SU-DHL-6 (cell line): ENCODE data around the gene LRRC4B.

Experiments used
- CTCF ChIP-seq: fragments of 200-600 bp; sonication (generic); IDR thresholded peaks from one replicate; pipeline ENCODE4 v1.5.1; 2017; ENCODE audit warnings: antibody characterized with exemption, mild to moderate bottlenecking, low read length, moderate library complexity; ENCODE audit not compliant: insufficient read depth, poor library complexity, severe bottlenecking
- EZH2phosphoT487 ChIP-seq: fragments of 200-600 bp; sonication (generic), shearing (Covaris generic); conservative IDR thresholded peaks from 2 replicates; pipeline ENCODE4 v1.6.1; 2018; ENCODE audit warnings: mild to moderate bottlenecking, antibody characterized with exemption, low read length, moderate library complexity, mixed read lengths

GRCh38 chr19:50534478-50534877 is 33.8 kb downstream of the LRRC4B start:
- TF ChIP-seq CTCF (no peak), EZH2phosphoT487 (no peak)
